Activated CD4-positive, CD25-positive, alpha-beta regulatory T cell treated with anti-CD3 and anti-CD28 coated beads, Interleukin-2, amount 50 U/mL, for 72 hours (primary cell): ENCODE results near the gene ABCC2.

Source experiments
- DNase-seq: peaks from one replicate; pipeline ENCODE4 v3.0.0; 2021

ABCC2 gene

GRCh38 chr10:99777918-99778714, 4.3 kb upstream of the ABCC2 start:
- no peak for DNase-seq

GRCh38 chr10:99779335-99779734, 3.1 kb upstream of the ABCC2 start:
- no peak for DNase-seq

- DNase-seq: no peak
These were observed 558 bp upstream of the ABCC2 start for GRCh38 chr10:99781734-99782429.

- no peak for DNase-seq
These were observed 1.7 kb downstream of the ABCC2 start for GRCh38 chr10:99784016-99784726.

- DNase-seq: no peak
These were observed 2.4 kb downstream of the ABCC2 start for GRCh38 chr10:99784727-99785441.

GRCh38 chr10:99785646-99786045, 3.2 kb downstream of the ABCC2 start:
- no peak for DNase-seq

- no peak for DNase-seq
These were observed 4.9 kb downstream of the ABCC2 start for GRCh38 chr10:99787311-99787710.

- DNase-seq: no peak
These were observed 5.5 kb downstream of the ABCC2 start for GRCh38 chr10:99787782-99788445.

GRCh38 chr10:99788598-99789256, 6.3 kb downstream of the ABCC2 start:
- no peak for DNase-seq

- DNase-seq: no peak
These were observed 9.4 kb downstream of the ABCC2 start for GRCh38 chr10:99791831-99792230.

GRCh38 chr10:99793819-99794218, 11.4 kb downstream of the ABCC2 start:
- no peak for DNase-seq

- DNase-seq: no peak
These were observed 14.5 kb downstream of the ABCC2 start for GRCh38 chr10:99796928-99797327.

GRCh38 chr10:99798031-99798430, 15.6 kb downstream of the ABCC2 start:
- no peak for DNase-seq

GRCh38 chr10:99798920-99799319, 16.5 kb downstream of the ABCC2 start:
- no peak for DNase-seq

GRCh38 chr10:99799613-99800012, 17.2 kb downstream of the ABCC2 start:
- no peak for DNase-seq

- DNase-seq: no peak
These were observed 22.0 kb downstream of the ABCC2 start for GRCh38 chr10:99804471-99804870.

GRCh38 chr10:99805190-99805589, 22.8 kb downstream of the ABCC2 start:
- DNase-seq: no peak

- no peak for DNase-seq
These were observed 23.7 kb downstream of the ABCC2 start for GRCh38 chr10:99806091-99806490.

- DNase-seq: no peak
These were observed 25.3 kb downstream of the ABCC2 start for GRCh38 chr10:99807786-99808185.

GRCh38 chr10:99808270-99808669, 25.8 kb downstream of the ABCC2 start:
- no peak for DNase-seq

GRCh38 chr10:99809481-99809880, 27.0 kb downstream of the ABCC2 start:
- DNase-seq: no peak
